B cell (primary cell): ENCODE data around the gene PRTG. TPM values are rescaled to one million over a fixed set of nuclear protein-coding genes. Genes with fewer than 3 reads are reported as not detected.

ENCODE experiments used
- ATAC-seq: fragments of 200-7000 bp; cut with Tn5 transposase; one replicate; pipeline ENCODE4 v1.10.0; 2021; ENCODE audit warnings: low read depth, mild to moderate bottlenecking, moderate number of reproducible peaks, moderate library complexity
- CTCF ChIA-PET: fragments of 350-600 bp; sonication (Branson Sonifier 250); formaldehyde crosslinking; loops from one replicate; lab custom pipeline; 2021; ENCODE audit warnings: antibody characterized with exemption, inconsistent platforms; lab: Charles Lee
- POLR2A ChIA-PET: fragments of 350-600 bp; sonication (Branson Sonifier 250); formaldehyde crosslinking; loops from one replicate; lab custom pipeline; 2021; ENCODE audit warnings: antibody characterized with exemption; lab: Charles Lee
- DNase-seq: peaks from one replicate; pipeline ENCODE4 v3.0.0; 2013
- H2AFZ ChIP-seq: 2 replicates; pipeline ENCODE4 v1.6.1; 2012; ENCODE audit warnings: mild to moderate bottlenecking, low read depth, low read length; ENCODE audit not compliant: insufficient read depth, poor library complexity, severe bottlenecking
- H3K27ac ChIP-seq, 2 donors: 1 replicate in 1 of 2; 2 replicates in 1 of 2; pipeline ENCODE4 v1.5.1; 2012 to 2013; ENCODE audit warnings: low read length in 2 of 2, mild to moderate bottlenecking in 2 of 2, moderate library complexity in 1 of 2
- H3K27me3 ChIP-seq, 4 experiments: fragments of 200-600 bp in 1 of 4; sonication (generic) in 1 of 4; replicated peaks in 1 of 4; 1 replicate in 2 of 4; 2 replicates in 2 of 4; pipeline versions ENCODE4 v1.6.1 to v1.7.0; 2013 to 2016; ENCODE audit warnings: low read length in 3 of 4, mild to moderate bottlenecking in 2 of 4, mixed read lengths in 1 of 4, moderate library complexity in 1 of 4; ENCODE audit not compliant: insufficient read depth in 4 of 4, control insufficient read depth in 3 of 4; ENCODE audit errors: control extremely low read depth in 1 of 4
- H3K36me3 ChIP-seq, 2 experiments: replicated peaks in 1 of 2; 1 replicate in 1 of 2; 2 replicates in 1 of 2; pipeline versions ENCODE4 v1.6.1 to v1.7.1; 2013; ENCODE audit warnings: low read length in 1 of 2; ENCODE audit not compliant: insufficient read depth in 2 of 2, control insufficient read depth in 1 of 2; ENCODE audit errors: control extremely low read depth in 1 of 2, extremely low read depth in 1 of 2
- H3K4me1 ChIP-seq, 2 donors: fragments of 200-600 bp in 1 of 2; sonication (generic) in 1 of 2; 1 replicate in 1 of 2; 2 replicates in 1 of 2; pipeline versions ENCODE4 v1.5.1 to v1.6.1; 2013 to 2017; ENCODE audit warnings: low read length in 2 of 2; ENCODE audit not compliant: control insufficient read depth in 2 of 2, insufficient read depth in 2 of 2
- H3K4me2 ChIP-seq: replicated peaks from 2 replicates; pipeline ENCODE3; 2012; ENCODE audit warnings: mild to moderate bottlenecking, low read depth, low read length; ENCODE audit not compliant: poor library complexity, severe bottlenecking
- H3K4me3 ChIP-seq, 5 experiments: fragments of 200-600 bp in 1 of 5; sonication (generic) in 1 of 5; 1 replicate in 3 of 5; 2 replicates in 2 of 5; pipeline versions ENCODE4 v1.5.1 to v1.7.0; 2011 to 2016; ENCODE audit warnings: low read length in 4 of 5, mild to moderate bottlenecking in 4 of 5, low read depth in 2 of 5, control low read depth in 1 of 5, moderate library complexity in 1 of 5; ENCODE audit not compliant: insufficient read depth in 1 of 5; ENCODE audit errors: control extremely low read depth in 1 of 5, extremely low read depth in 1 of 5
- H3K79me2 ChIP-seq: fragments of 200-600 bp; sonication (generic); one replicate; pipeline ENCODE4 v1.6.0; 2016; ENCODE audit warnings: low read length; ENCODE audit not compliant: control insufficient read depth, insufficient read depth
- H3K9ac ChIP-seq: fragments of 200-600 bp; sonication (generic); 2 replicates; pipeline ENCODE4 v1.6.1; 2017; ENCODE audit warnings: mild to moderate bottlenecking, low read length, moderate library complexity
- H3K9me3 ChIP-seq, 3 donors: one replicate each; pipeline versions ENCODE4 v1.6.1 to v1.7.1; 2013; ENCODE audit warnings: low read length in 2 of 3; ENCODE audit not compliant: control insufficient read depth in 2 of 3, insufficient read depth in 1 of 3; ENCODE audit errors: control extremely low read depth in 1 of 3
- H4K20me1 ChIP-seq: 2 replicates; pipeline ENCODE4 v1.6.0; 2012; ENCODE audit warnings: mild to moderate bottlenecking, low read length; ENCODE audit not compliant: insufficient read depth, control insufficient read depth, poor library complexity, severe bottlenecking
- H3K27ac Mint-ChIP-seq: one replicate; pipeline ENCODE4 v1.8.0; 2021; ENCODE audit warnings: mixed read lengths
- H3K27me3 Mint-ChIP-seq: one replicate; pipeline ENCODE4 v1.8.0; 2021; ENCODE audit warnings: mixed read lengths
- H3K4me1 Mint-ChIP-seq: one replicate; pipeline ENCODE4 v1.8.0; 2021; ENCODE audit warnings: mixed read lengths
- H3K4me3 Mint-ChIP-seq: one replicate; pipeline ENCODE4 v1.8.0; 2021; ENCODE audit warnings: mixed read lengths
- H3K9me3 Mint-ChIP-seq: one replicate; pipeline ENCODE4 v1.8.0; 2022; ENCODE audit warnings: mixed read lengths; ENCODE audit not compliant: insufficient read depth
- CTCF ChIP-seq: fragments of 200-600 bp; IDR thresholded peaks from one replicate; pipeline ENCODE4 v1.8.0; 2022; ENCODE audit warnings: antibody characterized with exemption, mild to moderate bottlenecking
- EZH2 ChIP-seq: IDR thresholded peaks from 2 replicates; pipeline ENCODE4 v1.6.1; 2012; ENCODE audit warnings: borderline replicate concordance, low read depth, mild to moderate bottlenecking, moderate library complexity, low read length; ENCODE audit not compliant: insufficient read depth, poor library complexity, severe bottlenecking
- WGBS: methylation state at CpG from one replicate; pipeline ENCODE4 v1.1.5; 2013; ENCODE audit warnings: missing lambda C conversion rate; ENCODE audit not compliant: insufficient coverage; 5-methylcytosine and 5-hydroxymethylcytosine counted together
- intact Hi-C: fragments of 100-400 bp; cut with micrococcal nuclease; formaldehyde crosslinking; loops from one replicate; pipeline ENCODE4 v1.10.0; 2022
- polyA plus RNA-seq: library from polyadenylated mRNA; depleted of rRNA; stranded (reverse); fragments of >200 nt; gene quantifications from 2 replicates; pipeline ENCODE4 v1.2.3, GENCODE V29; 2012
- total RNA-seq, 2 donors: library from RNA; stranded (reverse); fragments of 120-200 nt in 1 of 2; gene quantifications; 1 replicate in 1 of 2; 2 replicates in 1 of 2; pipeline versions ENCODE4 v1.2.3 to v1.2.4, GENCODE V29; 2013 to 2022

The PRTG gene
- total and polyA plus RNA-seq, 2 donors (not counting 1 experiment from before 2014, with no cell fraction given), result not detected

GRCh38 chr15:55770806-55771205 is 27.9 kb upstream of the PRTG start:
- H4K20me1 ChIP-seq, result no peaks in the 10 kb centered on the region
- H2AFZ ChIP-seq, result no peak overlapping the region
- Mint-ChIP-seq H3K27me3 (peaks cover 28% of the 10 kb centered on the region), H3K4me3 (no peak overlapping the region), H3K27ac (no peak overlapping the region), H3K4me1 (no peaks in the 10 kb centered on the region), H3K9me3 (no peaks in the 10 kb centered on the region)
- POLR2A ChIA-PET, result no interaction called here
- TF ChIP-seq CTCF (no peak), EZH2 (no peak)
- intact Hi-C loops, result no loop called here
- 64% methylated on average over 4 of the region's 4 CpGs for whole genome bisulfite sequencing
- CTCF ChIA-PET, result no interaction called here
- peaks cover 0 to 7% (median 0%) of the 10 kb centered on the region in 4 experiments for H3K27me3 ChIP-seq
- DNase-seq (no peak), ATAC-seq (no peak)
- no peak overlapping the region for H3K27ac ChIP-seq
- H3K36me3 ChIP-seq, result no peaks in the 10 kb centered on the region
- H3K4me1 ChIP-seq, result no peaks in the 10 kb centered on the region
- no peaks in the 10 kb centered on the region for H3K9me3 ChIP-seq
- H3K79me2 ChIP-seq, result no peaks in the 10 kb centered on the region
- no peak overlapping the region for H3K4me3 ChIP-seq
- H3K4me2 ChIP-seq, result no peak overlapping the region
- H3K9ac ChIP-seq, result no peak overlapping the region

- Histone ChIP-seq H3K9me3 (no peaks in the 10 kb centered on the region), H3K27me3 (peaks cover 0 to 7% (median 0%) of the 10 kb centered on the region in 4 experiments), H3K4me1 (no peaks in the 10 kb centered on the region), H4K20me1 (no peaks in the 10 kb centered on the region), H3K79me2 (no peaks in the 10 kb centered on the region), H2AFZ (no peak overlapping the region), H3K4me2 (no peak overlapping the region), H3K4me3 (no peak overlapping the region), H3K9ac (no peak overlapping the region), H3K36me3 (no peaks in the 10 kb centered on the region), H3K27ac (no peak overlapping the region)
- H3K4me1 Mint-ChIP-seq, result no peaks in the 10 kb centered on the region
- intact Hi-C loops, result no loop called here
- ATAC-seq (no peak), DNase-seq (no peak)
- TF ChIP-seq EZH2, result no peak
- no peak for TF ChIP-seq CTCF
- WGBS, result no CpG with 5 or more reads among the region's 4 CpGs
- ChIA-PET CTCF (interaction anchor here (0.7 kb wide), 1 partner anchor 65 kb away, joined by 3 read pairs; no protein-coding TSS in a partner anchor), POLR2A (no interaction called here)
- H3K9me3 Mint-ChIP-seq, result no peaks in the 10 kb centered on the region
- H3K27ac Mint-ChIP-seq, result no peak overlapping the region
- peaks cover 28% of the 10 kb centered on the region for H3K27me3 Mint-ChIP-seq
- no peak overlapping the region for H3K4me3 Mint-ChIP-seq
Observed at GRCh38 chr15:55770261-55770660, 27.3 kb upstream of the PRTG start.
